HepG2 (cell line): ENCODE data around the gene HECTD4. TPM values are rescaled to one million over a fixed set of nuclear protein-coding genes. Genes with fewer than 3 reads are reported as not detected.
A peak's percentile ranks its signal among the peaks of the same experiment; 100 is the strongest.

Source experiments
- ATF1 ChIP-seq: IDR thresholded peaks from 2 replicates; pipeline ENCODE4 v1.6.1; 2016; ENCODE audit warnings: mild to moderate bottlenecking, control low read depth
- DRAP1 ChIP-seq: IDR thresholded peaks from 2 replicates; pipeline ENCODE4 v1.6.1; 2016; ENCODE audit warnings: missing genetic modification reagents, missing compliant biosample characterization
- FIP1L1 ChIP-seq: fragments of 200-400 bp; formaldehyde crosslinking; IDR thresholded peaks from 2 replicates; pipeline ENCODE4 v1.6.1; 2018; ENCODE audit warnings: low read depth, mild to moderate bottlenecking, low read length, moderate library complexity, borderline replicate concordance; ENCODE audit not compliant: insufficient read depth
- GRHL1 ChIP-seq: sonication (generic); formaldehyde crosslinking; conservative IDR thresholded peaks from 2 replicates; pipeline ENCODE4 v1.8.0; 2022; ENCODE audit warnings: missing genetic modification reagents
- HIC2 ChIP-seq: sonication (generic); formaldehyde crosslinking; IDR thresholded peaks from 2 replicates; pipeline ENCODE4 v1.9.0; 2022; ENCODE audit warnings: low read depth, missing genetic modification reagents
- NAIF1 ChIP-seq: sonication (generic); formaldehyde crosslinking; IDR thresholded peaks from 2 replicates; pipeline ENCODE4 v1.5.0; 2020; ENCODE audit warnings: mild to moderate bottlenecking, missing genetic modification reagents, borderline replicate concordance
- NFYC ChIP-seq: IDR thresholded peaks from 2 replicates; pipeline ENCODE4 v1.6.1; 2016; ENCODE audit warnings: missing genetic modification reagents, missing compliant biosample characterization
- PHF21A ChIP-seq: sonication (generic); formaldehyde crosslinking; IDR thresholded peaks from 2 replicates; pipeline ENCODE4 v1.5.0; 2020; ENCODE audit warnings: mild to moderate bottlenecking, missing genetic modification reagents
- TCF7 ChIP-seq: sonication (generic); IDR thresholded peaks from 2 replicates; pipeline ENCODE4 v1.6.1; 2016; ENCODE audit warnings: antibody characterized with exemption, low read depth
- ZNF7 ChIP-seq: IDR thresholded peaks from 2 replicates; pipeline ENCODE4 v1.6.1; 2016; ENCODE audit warnings: missing biosample characterization, missing genetic modification reagents
- ZNF747 ChIP-seq: sonication (generic); formaldehyde crosslinking; IDR thresholded peaks from 2 replicates; pipeline ENCODE4 v1.8.1; 2023; ENCODE audit warnings: missing genetic modification reagents, mild to moderate bottlenecking, borderline replicate concordance
- ZNF879 ChIP-seq: sonication (generic); formaldehyde crosslinking; IDR thresholded peaks from 2 replicates; pipeline ENCODE4 v1.8.1; 2023; ENCODE audit warnings: missing genetic modification reagents
- ZZZ3 ChIP-seq: sonication (generic); formaldehyde crosslinking; IDR thresholded peaks from 2 replicates; pipeline ENCODE4 v1.4.0; 2020; ENCODE audit warnings: missing genetic modification reagents, mild to moderate bottlenecking, borderline replicate concordance
- polyA plus RNA-seq, 8 experiments: library from polyadenylated mRNA; depleted of rRNA in 3 of 8; stranded (reverse) in 7 of 8; unstranded in 1 of 8; fragments of >200 nt; fragmentation: Illumina TruSeq in 4 of 8; extraction: Trizol in 4 of 8; gene quantifications; 2 replicates each; pipeline versions ENCODE4 v1.2.1 to v1.2.3, GENCODE V29; 2011 to 2016; ENCODE audit warnings: low read depth in 4 of 8, missing spikeins in 1 of 8, mixed read lengths in 1 of 8; ENCODE audit not compliant: insufficient read depth in 1 of 8
- total RNA-seq, 5 experiments: library from RNA; depleted of rRNA; stranded (reverse); fragments of >200 nt; fragmentation: Illumina TruSeq; extraction: Trizol; gene quantifications; 2 replicates each; pipeline ENCODE4 v1.2.3, GENCODE V29; 2016; ENCODE audit warnings: low read depth in 1 of 5

Gene HECTD4
- total and polyA plus RNA-seq, 2 of the 13 experiments (the other 11 are each of a cell fraction or from before 2014, with no cell fraction given), result 9.0 to 11.4 TPM

GRCh38 chr12:112418608-112419296, 36.5 kb upstream of the HECTD4 start, which contains the start of gene PTPN11 (continued):
- TF ChIP-seq HIC2 (CRISPR knock-in tag), result no peak
- peak; percentile 52; the same call in 1 of the 2 replicates for TF ChIP-seq NAIF1
- TF ChIP-seq ZNF7 (CRISPR knock-in tag), result no peak
- TF ChIP-seq TCF7, result no peak
- no peak for TF ChIP-seq NFYC (CRISPR knock-in tag)
- TF ChIP-seq ATF1 (CRISPR knock-in tag), result peak; percentile 96
- peak; percentile 81; the same call in 1 of the 2 replicates for TF ChIP-seq ZNF747 (CRISPR knock-in tag)
- TF ChIP-seq GRHL1 (CRISPR knock-in tag), result no peak
- TF ChIP-seq ZNF879 (CRISPR knock-in tag), result no peak
- TF ChIP-seq ZZZ3 (CRISPR knock-in tag), result no peak; the same call in 1 of the 2 replicates
- no peak for TF ChIP-seq FIP1L1
- TF ChIP-seq PHF21A (CRISPR knock-in tag), result 0 out of 2 replicates have a peak, but pooled peaks have one; percentile 35
- 0 out of 2 replicates have a peak, but pooled peaks have one; percentile 32 for TF ChIP-seq DRAP1 (CRISPR knock-in tag)
